DMS153 treated with DMSO at 0.1 percent for 48 hours (cell line): Measurements from ENCODE around the gene PSMC5.
"Not testable (repeated sequence)": the region's sequence is repeated elsewhere in the genome, so short reads cannot be mapped to it uniquely, and the experiment has no call there.

ENCODE experiments used
- DNase-seq: peaks from one replicate; lab custom pipeline; 2025; ENCODE audit not compliant: unreplicated experiment; lab: John Stamatoyannopoulos, UW

PSMC5 gene

GRCh38 chr17:63870292-63870665 is 43.0 kb downstream of the PSMC5 start:
- not testable (repeated sequence) for DNase-seq

- not testable (repeated sequence) for DNase-seq
Measured at GRCh38 chr17:63871646-63872365, 44.6 kb downstream of the PSMC5 start.

- not testable (repeated sequence) for DNase-seq
Measured at GRCh38 chr17:63873577-63873976, 46.3 kb downstream of the PSMC5 start, which contains the start of gene CSH2. TSS of gene CSH2 (minus strand) at chr17:63873677. CDS start at chr17:63873614, 63 bp downstream.

- DNase-seq = not testable (repeated sequence)
Measured at GRCh38 chr17:63874061-63874626, 46.9 kb downstream of the PSMC5 start.

- not testable (repeated sequence) for DNase-seq
Measured at GRCh38 chr17:63874693-63875092, 47.5 kb downstream of the PSMC5 start.

GRCh38 chr17:63878413-63878812 is 51.2 kb downstream of the PSMC5 start:
- DNase-seq = not testable (repeated sequence)

GRCh38 chr17:63880706-63881105 is 53.5 kb downstream of the PSMC5 start:
- no peak for DNase-seq

- DNase-seq = not testable (repeated sequence)
Measured at GRCh38 chr17:63881337-63881736, 54.1 kb downstream of the PSMC5 start.
